Left ventricle myocardium superior (tissue), 1 donor: ENCODE data around the gene KRTAP5-10. TPM values are rescaled to one million over a fixed set of nuclear protein-coding genes. Genes with fewer than 3 reads are reported as not detected.
"Not testable (repeated sequence)": the region's sequence is repeated elsewhere in the genome, so short reads cannot be mapped to it uniquely, and the experiment has no call there.

Experiments used
- ATAC-seq: fragments of 200-7000 bp; cut with Tn5 transposase; one replicate; pipeline ENCODE4 v1.9.1; 2020; ENCODE audit warnings: mild to moderate bottlenecking, moderate library complexity
- DNase-seq: peaks from one replicate; pipeline ENCODE4 v3.0.0-alpha.2; 2020
- intact Hi-C: fragments of 100-400 bp; cut with micrococcal nuclease; formaldehyde crosslinking; loops from one replicate; pipeline ENCODE4 v1.11.0; 2022
- total RNA-seq: library from RNA; stranded (reverse); fragmentation: NEBNext Ultra II Directional; extraction: Animal tissue kit (Norgen Biotek cat#: 25700); gene quantifications from one replicate; pipeline ENCODE4 v1.2.1, GENCODE V29; 2021
- donor health status: DM: no; HTN: yes; CAD: no; lungs with severe emphysema.

Gene KRTAP5-10
- total RNA-seq, 1 donor from 2014 or later, result not detected

DNA sequence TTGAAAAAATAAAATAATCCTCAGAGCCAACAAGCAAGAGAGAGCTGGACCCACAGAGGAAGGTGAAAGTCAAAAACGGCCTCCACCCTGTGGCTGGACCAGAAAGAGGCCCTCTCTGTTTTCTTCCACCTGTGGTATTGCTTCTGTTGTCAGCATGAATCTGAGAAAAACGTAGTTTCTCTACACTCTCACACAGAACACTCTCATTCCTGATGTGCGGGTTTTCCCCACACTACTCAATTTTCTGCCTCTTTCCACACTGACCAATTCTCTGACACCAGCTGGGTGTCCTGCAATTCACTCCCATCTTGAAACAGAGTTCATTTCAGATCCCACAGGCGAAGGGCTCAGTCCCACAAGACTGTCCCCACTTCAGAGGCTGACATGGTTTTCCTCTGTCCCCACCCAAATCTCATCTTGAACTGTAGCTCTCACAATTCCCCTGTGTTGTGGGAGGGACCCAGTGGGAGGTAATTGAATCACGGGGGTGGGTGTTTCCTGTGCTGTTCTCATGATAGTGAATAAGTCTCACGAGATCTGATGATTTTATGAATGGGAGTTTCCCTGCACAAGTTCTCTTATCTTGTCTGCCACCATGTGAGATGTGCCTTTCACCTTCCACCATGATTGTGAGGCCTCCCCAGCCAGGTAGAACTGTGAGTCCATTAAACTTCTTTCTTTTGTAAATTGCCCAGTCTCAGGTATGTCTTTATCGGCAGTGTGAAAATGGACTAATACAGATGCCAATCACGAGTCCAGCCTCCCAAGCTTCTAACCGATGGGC, 24.6 kb upstream of the KRTAP5-10 start:
- DNase-seq, ATAC-seq, intact Hi-C loops: not testable (repeated sequence)

DNA sequence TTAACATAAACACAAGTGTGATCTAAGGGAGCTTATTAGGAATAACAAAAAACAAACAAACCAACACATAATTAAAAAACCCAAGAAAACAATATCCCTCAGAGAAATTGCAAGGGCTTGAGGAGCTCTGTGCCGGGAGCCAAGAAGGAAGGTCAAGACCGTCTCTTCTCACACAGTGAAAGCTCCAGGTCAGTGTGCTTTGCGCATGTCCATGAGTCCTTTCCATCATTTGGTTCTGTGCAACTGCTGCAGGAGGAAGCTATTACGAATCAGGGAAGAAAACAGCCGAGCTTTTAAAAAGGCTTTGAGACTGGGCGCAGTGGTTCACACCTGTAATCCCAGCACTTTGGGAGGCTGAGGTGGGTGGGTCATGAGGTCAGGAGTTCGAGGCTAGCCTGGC, 23.0 kb upstream of the KRTAP5-10 start:
- intact Hi-C loops, result no loop called here
- ATAC-seq (no peak), DNase-seq (no peak)

DNA sequence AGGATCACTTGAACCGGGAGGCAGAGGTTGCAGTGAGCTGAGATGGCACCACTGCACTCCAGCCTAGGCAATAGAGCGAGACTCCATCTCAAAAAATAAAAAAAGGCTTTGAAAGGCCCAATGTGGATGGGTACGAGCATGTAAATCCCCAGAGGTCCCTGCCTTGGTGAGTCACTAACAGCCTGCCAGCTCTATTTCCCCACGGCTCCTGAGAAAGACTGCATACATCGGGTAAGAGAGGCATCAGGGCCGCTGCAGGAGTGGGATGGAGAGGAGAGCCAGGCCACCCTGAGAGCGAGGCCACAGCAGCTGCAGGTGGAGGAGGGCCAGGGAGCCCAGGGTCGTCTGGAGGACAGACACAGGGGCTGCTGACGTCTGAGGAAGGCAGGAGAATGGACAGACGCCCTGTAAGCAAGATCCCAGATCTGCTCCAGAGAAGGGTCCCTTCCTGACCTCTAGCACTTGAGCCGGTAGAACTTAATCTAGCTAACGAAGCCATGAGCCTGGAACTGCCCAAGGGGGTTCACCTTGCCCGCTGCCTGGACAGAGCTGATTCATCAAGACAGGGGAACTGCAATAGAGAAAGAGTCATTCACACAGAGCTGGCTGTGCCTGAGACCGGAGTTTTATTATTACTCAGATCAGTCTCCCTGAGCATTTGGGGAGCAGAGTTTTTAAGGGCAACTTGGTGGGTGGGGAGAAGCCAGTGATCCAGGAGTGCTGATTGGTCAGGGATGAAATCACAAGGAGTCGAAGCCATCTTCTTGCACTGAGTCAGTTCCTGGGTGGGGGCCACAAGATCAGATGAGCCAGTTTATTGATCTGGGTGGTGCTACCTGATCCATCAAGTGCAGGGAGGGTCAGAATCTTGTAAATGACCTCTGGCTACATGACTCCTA, 22.2 kb upstream of the KRTAP5-10 start:
- intact Hi-C loops, result no loop called here
- DNase-seq (no peak), ATAC-seq (no peak)

DNA sequence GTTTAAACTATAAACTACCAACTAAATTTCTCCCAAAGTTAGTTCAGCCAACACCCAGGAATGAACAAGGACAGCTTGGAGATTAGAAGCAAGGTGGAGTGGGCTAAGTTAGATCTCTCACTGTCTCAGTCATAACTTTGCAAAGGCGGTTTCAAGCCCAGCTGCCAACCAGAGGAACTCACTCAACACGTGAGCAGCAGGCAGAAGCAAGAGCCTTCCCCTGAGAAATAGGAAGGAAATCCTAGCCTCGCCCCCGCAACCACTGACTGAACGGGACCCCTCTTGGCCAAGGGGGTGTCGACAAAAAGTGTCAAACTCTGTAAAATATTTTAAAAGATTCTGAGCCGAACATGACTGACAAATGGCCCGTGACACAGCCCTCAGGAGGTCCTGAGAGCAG, 21.5 kb upstream of the KRTAP5-10 start:
- ATAC-seq, result no peak
- intact Hi-C loops, result no loop called here
- no peak for DNase-seq

DNA sequence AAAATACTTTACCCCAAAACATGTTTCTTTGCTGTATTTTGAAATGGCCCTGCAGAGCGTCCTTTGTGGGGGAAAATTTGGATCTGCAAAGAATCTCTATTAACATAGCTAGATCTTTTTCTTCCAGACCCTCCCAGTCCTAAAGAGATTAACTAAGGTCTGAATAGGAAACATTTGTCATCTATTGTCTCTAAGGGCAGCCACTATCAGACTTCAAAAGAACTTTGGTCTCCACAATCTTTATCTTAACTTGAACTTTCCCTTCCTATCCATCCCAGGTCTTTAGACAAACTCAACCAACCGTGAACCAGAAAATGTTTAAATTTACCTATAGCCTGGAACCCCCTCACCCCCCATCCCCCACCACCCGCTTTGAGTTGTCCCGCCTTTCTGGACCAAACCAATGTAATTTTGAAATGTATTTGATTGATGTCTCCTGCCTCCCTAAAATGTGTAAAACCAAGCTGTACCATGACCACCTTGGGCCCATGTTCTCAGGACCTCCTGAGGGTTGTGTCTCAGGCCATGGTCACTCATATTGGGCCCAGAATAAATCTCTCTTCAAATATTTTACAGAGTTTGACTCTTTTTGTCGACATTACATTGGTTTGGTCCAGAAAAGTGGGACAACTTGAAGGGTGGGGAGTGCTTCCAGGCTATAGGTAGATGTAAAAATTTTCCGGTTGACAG, 20.7 kb upstream of the KRTAP5-10 start:
- DNase-seq (no peak), ATAC-seq (no peak)
- intact Hi-C loops, result no loop called here

DNA sequence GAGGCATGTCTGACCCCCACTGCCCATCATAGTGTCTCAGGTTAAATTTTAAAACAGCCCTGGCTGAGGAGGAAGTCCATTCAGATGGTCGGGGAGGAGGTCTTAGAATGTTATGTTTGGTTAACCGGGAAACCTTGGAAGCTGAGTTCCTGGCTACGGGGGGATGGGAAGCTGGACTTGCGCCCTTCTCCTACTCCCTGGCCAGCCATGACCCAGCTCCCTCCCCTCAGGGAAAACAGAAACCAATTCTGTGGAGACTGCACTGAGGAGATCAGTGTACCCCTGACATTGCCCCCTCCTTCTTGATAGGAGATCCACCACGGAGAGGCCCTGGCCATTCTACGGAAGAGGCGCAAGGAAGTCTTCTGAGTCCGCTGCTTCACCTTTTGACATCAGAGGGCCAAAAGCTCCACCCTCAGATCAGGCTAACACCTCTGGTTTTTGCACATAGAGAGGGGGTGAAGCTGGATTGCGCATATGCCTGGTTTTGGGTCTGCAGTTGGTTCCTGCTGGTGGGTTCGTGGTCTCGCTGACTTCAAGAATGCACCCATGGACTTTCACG, 19.9 kb upstream of the KRTAP5-10 start:
- ATAC-seq, result no peak
- intact Hi-C loops, result no loop called here
- DNase-seq, result no peak

DNA sequence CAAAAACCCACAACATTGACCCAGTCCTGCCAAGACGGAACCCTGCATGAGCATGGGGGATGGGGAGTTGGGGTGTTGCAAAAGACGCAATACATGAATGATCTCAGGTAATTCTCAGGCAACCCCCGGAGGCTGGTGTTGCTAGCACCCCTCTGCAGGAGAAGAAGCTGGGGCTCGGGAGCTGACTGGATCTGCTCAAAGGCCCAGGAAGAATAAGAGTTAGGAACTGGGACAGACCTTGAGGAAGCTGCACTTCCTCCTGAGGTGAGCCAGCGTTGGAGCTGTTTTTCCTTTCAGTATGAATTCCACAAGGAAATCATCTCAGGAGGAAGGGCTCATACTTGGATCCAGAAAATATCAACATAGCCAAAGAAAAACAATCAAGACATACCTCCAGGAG, 17.2 kb upstream of the KRTAP5-10 start, which contains the start of gene KRTAP5-9:
TSS of gene KRTAP5-9 (plus strand) at position 301 of the 400 bp plus-strand sequence. CDS start 238 bp downstream, outside the sequence.
- intact Hi-C loops, result no loop called here
- ATAC-seq (no peak), DNase-seq (no peak)

DNA sequence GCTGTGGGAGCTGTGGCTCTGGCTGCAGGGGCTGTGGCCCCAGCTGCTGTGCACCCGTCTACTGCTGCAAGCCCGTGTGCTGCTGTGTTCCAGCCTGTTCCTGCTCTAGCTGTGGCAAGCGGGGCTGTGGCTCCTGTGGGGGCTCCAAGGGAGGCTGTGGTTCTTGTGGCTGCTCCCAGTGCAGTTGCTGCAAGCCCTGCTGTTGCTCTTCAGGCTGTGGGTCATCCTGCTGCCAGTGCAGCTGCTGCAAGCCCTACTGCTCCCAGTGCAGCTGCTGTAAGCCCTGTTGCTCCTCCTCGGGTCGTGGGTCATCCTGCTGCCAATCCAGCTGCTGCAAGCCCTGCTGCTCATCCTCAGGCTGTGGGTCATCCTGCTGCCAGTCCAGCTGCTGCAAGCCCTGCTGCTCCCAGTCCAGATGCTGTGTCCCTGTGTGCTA, 16.6 kb upstream of the KRTAP5-10 start:
- DNase-seq, result no peak
- ATAC-seq, result no peak
- intact Hi-C loops, result no loop called here

DNA sequence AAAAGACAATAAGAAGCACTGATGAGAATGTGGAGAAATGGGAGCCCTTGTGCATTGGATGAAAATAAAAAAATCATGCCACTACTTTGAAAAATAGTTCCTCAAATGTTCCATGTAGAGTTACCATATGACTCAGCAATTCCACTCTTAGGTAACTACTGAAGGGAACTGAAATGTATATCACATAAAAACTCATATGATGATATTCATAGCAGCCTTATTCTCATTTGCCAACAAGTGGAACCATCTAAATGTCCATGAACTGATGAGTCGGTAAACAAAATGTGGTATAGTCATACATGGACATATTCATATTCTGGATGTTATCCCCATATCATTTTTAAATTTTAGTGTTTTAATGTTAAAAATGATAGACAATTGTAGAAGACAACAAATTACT, 13.7 kb upstream of the KRTAP5-10 start:
- no peak for DNase-seq
- no peak for ATAC-seq
- intact Hi-C loops, result no loop called here

DNA sequence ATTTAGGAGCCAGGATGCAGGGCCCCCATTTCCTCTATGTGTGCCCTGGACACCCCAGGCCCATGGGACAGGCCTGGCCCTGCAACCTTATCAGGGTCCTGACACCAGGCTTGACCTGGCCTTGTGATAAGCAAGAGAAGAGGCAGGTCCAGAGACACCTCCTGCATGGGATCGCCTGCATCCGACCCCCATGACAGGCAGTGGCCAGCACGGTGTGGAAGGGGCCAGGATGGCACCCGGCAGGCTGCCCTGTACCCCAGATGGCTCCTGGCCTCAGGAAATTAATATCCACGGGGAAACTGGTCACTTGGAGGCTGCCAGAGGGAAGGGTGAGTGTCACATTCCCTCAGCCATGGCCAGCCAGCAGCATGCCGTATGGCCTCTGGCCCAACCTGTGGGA, 10.4 kb upstream of the KRTAP5-10 start:
- no peak for ATAC-seq

DNA sequence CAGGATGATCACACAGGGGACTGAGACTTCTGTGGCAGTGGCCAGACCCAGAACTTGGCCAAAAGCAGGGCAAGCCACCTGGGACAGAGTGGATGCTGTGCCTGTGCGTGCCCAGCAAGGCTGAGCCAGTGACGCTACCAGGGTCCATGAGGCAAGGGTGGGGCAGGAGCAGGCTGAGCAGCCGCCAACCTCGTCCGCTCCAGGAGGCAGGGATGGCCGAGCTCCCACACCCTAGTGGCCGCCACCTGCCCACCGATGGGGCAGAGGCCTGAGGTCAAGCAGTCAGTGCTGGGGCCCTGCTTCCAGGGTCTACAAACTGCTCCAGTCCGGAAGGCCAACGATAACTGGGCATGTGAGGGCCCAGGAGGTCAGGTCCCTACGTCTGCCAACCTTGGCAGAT, 9.9 kb upstream of the KRTAP5-10 start:
- DNase-seq (no peak), ATAC-seq (no peak)
- intact Hi-C loops, result no loop called here

More for the DNA sequence above, 10.4 kb upstream of the KRTAP5-10 start:
- DNase-seq, result no peak
- intact Hi-C loops, result no loop called here

DNA sequence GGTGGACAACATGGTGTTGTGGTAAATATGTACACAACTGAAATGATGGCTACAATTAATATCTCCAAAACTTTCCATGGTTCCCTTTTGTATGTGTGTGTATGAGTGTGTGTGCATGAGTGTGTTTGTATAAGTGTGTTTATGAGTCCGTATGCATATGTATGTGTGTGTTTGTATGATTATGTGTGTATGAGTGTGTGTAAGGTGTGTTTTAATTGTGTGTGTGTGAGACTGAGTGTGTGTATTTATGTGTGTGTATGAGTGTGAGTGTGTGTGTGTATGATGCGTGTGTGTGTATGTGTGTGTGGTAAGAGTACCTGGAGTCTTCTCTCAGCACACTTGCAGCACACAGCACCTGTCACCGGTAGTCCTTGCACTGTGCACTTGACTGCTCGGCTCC, 9.3 kb upstream of the KRTAP5-10 start:
- ATAC-seq (no peak), DNase-seq (no peak)
- intact Hi-C loops, result no loop called here

DNA sequence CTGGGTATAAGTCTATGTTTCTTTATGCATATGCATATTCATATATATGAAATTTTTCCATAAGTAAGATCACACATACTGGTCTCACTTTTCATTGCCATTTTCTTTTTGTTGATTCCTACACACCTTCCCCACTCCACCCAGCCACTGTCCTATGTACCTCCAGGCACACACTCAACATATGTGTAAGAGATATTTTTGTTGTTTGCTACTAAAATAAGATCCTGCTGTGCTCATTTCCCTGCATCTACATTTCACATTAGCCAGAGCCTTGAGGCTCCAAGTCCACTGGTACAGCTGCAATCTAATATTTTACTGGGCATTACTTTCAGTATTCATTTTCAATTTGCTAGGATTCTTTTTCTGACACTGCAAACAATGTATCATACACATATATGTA, 8.1 kb upstream of the KRTAP5-10 start:
- DNase-seq (no peak), ATAC-seq (no peak)

DNA sequence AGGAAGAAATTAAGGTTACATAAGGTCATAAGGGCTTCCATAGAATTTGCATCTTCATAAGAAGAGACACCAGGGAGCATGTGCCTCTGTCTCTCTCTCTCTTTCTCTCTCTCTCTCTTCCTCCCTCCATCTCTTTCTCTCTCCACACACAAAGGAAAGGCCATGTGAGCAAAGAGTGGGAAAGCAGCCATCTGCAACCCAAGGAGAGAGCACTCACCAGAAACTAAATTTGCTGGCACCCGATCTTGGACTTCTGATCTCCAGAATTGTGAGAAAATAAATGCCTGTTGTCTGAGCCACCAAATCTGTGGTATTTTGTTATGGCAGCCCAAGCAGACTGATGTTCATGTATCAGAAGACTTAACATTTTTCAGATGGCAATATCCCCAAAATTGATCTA, 6.4 kb upstream of the KRTAP5-10 start:
- ATAC-seq (no peak), DNase-seq (no peak)
- intact Hi-C loops, result no loop called here

More for the DNA sequence above, 8.1 kb upstream of the KRTAP5-10 start:
- intact Hi-C loops, result no loop called here

DNA sequence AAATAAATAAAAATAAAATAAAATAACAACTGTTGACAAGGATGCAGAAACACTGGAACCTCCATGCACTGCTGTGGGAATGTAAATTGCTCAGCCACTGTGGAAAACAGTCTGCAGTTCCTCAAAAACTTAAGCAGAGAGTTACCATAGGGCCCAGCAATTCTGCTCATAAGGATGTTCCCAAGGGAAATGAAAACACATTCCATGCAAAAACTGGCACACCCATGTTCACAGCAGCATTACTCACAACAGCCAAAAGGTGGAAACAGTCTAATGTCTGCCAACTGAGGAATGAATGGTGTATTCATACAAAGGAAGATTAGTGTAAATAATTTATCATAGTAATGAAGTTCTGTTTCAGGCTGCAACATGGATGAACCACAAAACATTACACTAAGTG, 3.2 kb upstream of the KRTAP5-10 start:
- ATAC-seq, result no peak
- intact Hi-C loops, result no loop called here

DNA sequence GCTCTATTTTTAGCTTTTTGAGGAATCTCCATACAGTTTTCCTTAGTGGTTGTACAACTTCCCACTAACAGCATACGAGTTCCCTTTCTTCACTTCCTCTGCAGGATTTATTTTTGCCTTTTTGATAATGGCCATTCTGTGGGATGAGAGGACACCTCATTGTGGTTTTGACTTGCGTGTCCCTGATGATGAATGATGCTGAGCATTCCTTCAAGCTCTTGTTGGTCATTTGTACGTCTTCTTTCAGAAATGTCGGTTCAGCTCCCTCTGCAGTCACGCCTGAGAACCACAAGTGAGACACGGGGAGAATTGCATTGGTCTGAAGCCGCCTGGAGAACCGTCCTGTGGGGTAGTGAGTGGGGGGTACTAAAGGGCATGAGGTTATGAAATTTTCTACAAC, 2.0 kb upstream of the KRTAP5-10 start:
- DNase-seq (no peak), ATAC-seq (no peak)
- intact Hi-C loops, result no loop called here

More for the DNA sequence above, 3.2 kb upstream of the KRTAP5-10 start:
- DNase-seq, result no peak

DNA sequence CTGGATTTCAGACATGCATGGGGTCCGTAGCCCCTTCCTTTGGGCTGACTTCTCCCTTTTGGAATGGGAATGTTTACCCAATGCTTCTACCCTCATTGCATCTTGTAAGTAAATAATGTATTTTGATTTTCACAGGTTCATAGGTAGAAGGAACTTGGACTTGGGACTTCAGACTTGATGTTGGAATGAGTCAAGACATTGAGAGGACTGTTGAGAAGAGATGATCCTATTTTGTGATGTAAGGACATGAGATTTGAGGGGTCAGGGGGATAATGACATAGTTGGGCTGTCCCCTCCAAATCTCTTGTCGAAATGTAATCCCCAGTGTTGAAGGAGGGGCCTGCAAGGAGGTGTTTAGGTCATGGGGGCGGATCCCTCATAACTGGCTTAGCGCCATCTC, 933 bp upstream of the KRTAP5-10 start:
- DNase-seq, result no peak
- intact Hi-C loops, result no loop called here
- no peak for ATAC-seq

DNA sequence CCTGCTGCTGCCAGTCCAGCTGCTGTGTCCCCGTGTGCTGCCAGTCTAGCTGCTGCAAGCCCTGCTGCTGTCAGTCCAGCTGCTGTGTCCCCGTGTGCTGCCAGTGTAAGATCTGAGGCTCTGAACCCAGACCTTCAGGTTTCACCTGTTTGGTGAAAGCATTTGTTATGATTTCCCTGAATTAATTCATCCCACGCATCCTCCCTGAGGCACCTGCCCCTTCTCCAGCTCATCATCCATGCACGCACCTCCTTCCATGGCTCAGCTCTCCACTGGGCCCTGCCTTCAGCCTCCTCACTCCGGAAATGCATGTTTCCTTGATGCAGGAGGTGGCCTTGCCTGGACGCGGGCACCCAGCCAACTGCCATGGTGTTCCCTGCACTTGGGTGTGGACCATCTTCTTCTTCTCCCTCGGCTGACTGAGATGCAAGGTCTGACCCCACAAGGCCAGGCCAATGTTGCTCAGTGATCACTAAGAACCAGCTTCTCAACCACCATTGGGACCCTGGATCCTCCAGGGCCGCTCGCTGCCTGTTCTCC, 788 bp downstream of the KRTAP5-10 start:
- DNase-seq (no peak), ATAC-seq (no peak)
- intact Hi-C loops, result no loop called here
